GM19351 (cell line): Measurements from ENCODE around the gene GDPGP1.

ENCODE experiments used
- ATAC-seq: cut with Tn5 transposase; IDR thresholded peaks from one replicate; pipeline ENCODE4 v1.9.1; 2021; ENCODE audit warnings: mild to moderate bottlenecking, moderate library complexity; ENCODE audit not compliant: unreplicated experiment

GDPGP1 gene

GRCh38 chr15:90203473-90203872, 30.5 kb upstream of the GDPGP1 start:
- no peak for ATAC-seq

GRCh38 chr15:90203922-90204321, 30.1 kb upstream of the GDPGP1 start:
- no peak for ATAC-seq

GRCh38 chr15:90205050-90205848, 28.8 kb upstream of the GDPGP1 start:
- no peak for ATAC-seq

GRCh38 chr15:90205886-90206285, 28.1 kb upstream of the GDPGP1 start:
- no peak for ATAC-seq

- ATAC-seq: no peak
Observed at GRCh38 chr15:90207252-90207651, 26.8 kb upstream of the GDPGP1 start.

GRCh38 chr15:90208356-90208755, 25.7 kb upstream of the GDPGP1 start:
- ATAC-seq: no peak

- ATAC-seq: no peak
Observed at GRCh38 chr15:90209591-90209990, 24.4 kb upstream of the GDPGP1 start.

- no peak for ATAC-seq
Observed at GRCh38 chr15:90210593-90210992, 23.4 kb upstream of the GDPGP1 start.

GRCh38 chr15:90211009-90211408, 23.0 kb upstream of the GDPGP1 start:
- no peak for ATAC-seq

GRCh38 chr15:90211440-90212143, 22.4 kb upstream of the GDPGP1 start:
- ATAC-seq: no peak

GRCh38 chr15:90212221-90213098, 21.5 kb upstream of the GDPGP1 start:
- ATAC-seq: no peak

- no peak for ATAC-seq
Observed at GRCh38 chr15:90213122-90213817, 20.7 kb upstream of the GDPGP1 start.

- ATAC-seq: no peak
Observed at GRCh38 chr15:90213818-90214204, 20.2 kb upstream of the GDPGP1 start.

- no peak for ATAC-seq
Observed at GRCh38 chr15:90214553-90215196, 19.3 kb upstream of the GDPGP1 start.

GRCh38 chr15:90217671-90218394, 16.2 kb upstream of the GDPGP1 start:
- ATAC-seq: no peak

GRCh38 chr15:90219421-90220141, 14.4 kb upstream of the GDPGP1 start:
- ATAC-seq: no peak

GRCh38 chr15:90221246-90221900, 12.6 kb upstream of the GDPGP1 start:
- ATAC-seq: no peak

- no peak for ATAC-seq
Observed at GRCh38 chr15:90222547-90222946, 11.5 kb upstream of the GDPGP1 start.
